ENCODE measurements around the gene FRRS1. TPM values are rescaled to one million over a fixed set of nuclear protein-coding genes. Genes with fewer than 3 reads are reported as not detected.
A peak's percentile ranks its signal among the peaks of the same experiment; 100 is the strongest.

Gene FRRS1
- total RNA-seq, 1 donor from 2014 or later: 9.1 TPM

DNA sequence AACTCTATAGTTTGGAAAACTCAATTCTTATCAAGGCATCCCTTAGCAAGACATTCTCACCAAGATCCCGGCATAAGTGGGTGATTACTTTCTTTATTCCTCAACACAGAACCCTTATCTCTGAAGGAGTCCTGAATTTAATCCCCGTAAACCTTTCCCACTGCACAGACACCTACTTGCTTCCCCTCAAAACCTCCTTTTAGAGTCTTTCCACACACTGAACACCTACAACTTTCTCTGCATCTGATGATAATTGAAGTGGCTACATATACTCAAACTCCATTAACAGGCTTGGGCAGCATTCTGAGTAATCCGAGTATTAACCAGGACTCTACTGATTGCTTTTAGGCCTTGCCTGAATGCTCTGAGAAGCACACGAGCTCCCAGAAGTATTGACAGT, 97.1 kb downstream of the FRRS1 start:
- DNase-seq (no peak), ATAC-seq (no peak)
- peaks cover 15% of the 10 kb centered on the region for H3K4me1 ChIP-seq
- no peak overlapping the region for H3K27ac ChIP-seq
- no peak overlapping the region for H3K4me3 ChIP-seq
- intact Hi-C loops (cut with DNase I): no loop called here
- H3K9me3 ChIP-seq: no peaks in the 10 kb centered on the region
- peaks cover 13% of the 10 kb centered on the region for H3K36me3 ChIP-seq
- TF ChIP-seq CTCF (IDR thresholded peaks at IDR 0.05): no peak
- H3K27me3 ChIP-seq (ENCODE audit: low read depth): no peaks in the 10 kb centered on the region

GRCh38 chr1:99665212-99665611, 101.2 kb downstream of the FRRS1 start:
- DNase-seq (no peak), ATAC-seq (no peak)
- no peak overlapping the region for H3K27ac ChIP-seq
- no peaks in the 10 kb centered on the region for H3K27me3 ChIP-seq (ENCODE audit: low read depth)
- H3K4me3 ChIP-seq: no peak overlapping the region
- H3K36me3 ChIP-seq: peaks cover 16% of the 10 kb centered on the region
- H3K4me1 ChIP-seq: peaks cover 30% of the 10 kb centered on the region
- intact Hi-C loops (cut with DNase I): no loop called here
- TF ChIP-seq CTCF (IDR thresholded peaks at IDR 0.05): no peak
- no peaks in the 10 kb centered on the region for H3K9me3 ChIP-seq

- ATAC-seq: no peak
- peak overlapping the region; percentile 57 for H3K27ac ChIP-seq
- H3K4me3 ChIP-seq: no peak overlapping the region
- intact Hi-C loops (cut with DNase I): no loop called here
- H3K36me3 ChIP-seq: peaks cover 7% of the 10 kb centered on the region
- H3K9me3 ChIP-seq: no peaks in the 10 kb centered on the region
- H3K4me1 ChIP-seq: peaks cover 35% of the 10 kb centered on the region
- no peaks in the 10 kb centered on the region for H3K27me3 ChIP-seq (ENCODE audit: low read depth)
- TF ChIP-seq CTCF (IDR thresholded peaks at IDR 0.05): no peak
- DNase-seq: no peak
Measured at GRCh38 chr1:99663501-99663900, 102.9 kb downstream of the FRRS1 start.

DNA sequence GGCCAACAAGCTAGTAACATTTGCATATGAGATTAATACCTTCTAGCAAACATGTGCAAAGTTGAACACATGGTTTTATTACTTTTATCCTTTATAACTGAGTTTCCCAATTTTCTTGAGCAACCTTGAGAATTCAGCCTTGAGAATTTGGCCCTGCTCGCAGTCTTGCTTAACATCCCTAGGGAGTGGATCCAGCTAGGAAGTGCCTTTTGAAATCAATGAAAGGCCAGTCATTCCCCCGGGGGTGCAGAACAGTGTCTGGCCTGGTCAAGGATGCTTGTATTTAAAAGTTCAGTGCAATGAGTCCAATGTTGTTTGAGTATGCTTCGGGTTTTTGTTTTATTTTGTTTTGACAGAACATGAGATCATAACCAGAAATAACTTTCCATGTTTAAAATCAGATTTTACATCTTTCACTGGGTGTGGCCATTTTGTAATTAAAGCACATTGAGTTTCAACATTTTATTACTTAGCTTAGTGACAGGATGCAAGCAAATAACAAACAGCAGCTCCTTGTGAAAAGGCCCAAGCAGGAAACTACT, 103.8 kb downstream of the FRRS1 start:
- TF ChIP-seq CTCF (IDR thresholded peaks at IDR 0.05): no peak
- peak; percentile 75 to 82 for ATAC-seq
- Histone ChIP-seq H3K27ac (peak overlapping the region; percentile 57), H3K4me1 (peaks cover 35% of the 10 kb centered on the region), H3K4me3 (no peak overlapping the region), H3K36me3 (peaks cover 3% of the 10 kb centered on the region), H3K9me3 (no peaks in the 10 kb centered on the region), H3K27me3 (ENCODE audit: low read depth) (no peaks in the 10 kb centered on the region)
- intact Hi-C loops (cut with DNase I): no loop called here
- DNase-seq: no peak

- Histone ChIP-seq H3K27me3 (ENCODE audit: low read depth) (no peaks in the 10 kb centered on the region), H3K27ac (peak overlapping the region; percentile 57), H3K4me3 (no peak overlapping the region), H3K36me3 (peaks cover 3% of the 10 kb centered on the region), H3K4me1 (peaks cover 35% of the 10 kb centered on the region), H3K9me3 (no peaks in the 10 kb centered on the region)
- ATAC-seq (no peak), DNase-seq (no peak)
- intact Hi-C loops (cut with DNase I): no loop called here
- TF ChIP-seq CTCF (IDR thresholded peaks at IDR 0.05): no peak
Measured at GRCh38 chr1:99661780-99662179, 104.7 kb downstream of the FRRS1 start.
